Germinal center (tissue), 1 donor: ENCODE data around the gene NDUFS8.

Experiments
- DNase-seq: peaks from one replicate; pipeline ENCODE4 v3.0.0; 2012; ENCODE audit warnings: mixed read lengths, low spot score

NDUFS8 gene

GRCh38 chr11:68036717-68037239 is 6.3 kb downstream of the NDUFS8 start:
- DNase-seq: no peak

DNA sequence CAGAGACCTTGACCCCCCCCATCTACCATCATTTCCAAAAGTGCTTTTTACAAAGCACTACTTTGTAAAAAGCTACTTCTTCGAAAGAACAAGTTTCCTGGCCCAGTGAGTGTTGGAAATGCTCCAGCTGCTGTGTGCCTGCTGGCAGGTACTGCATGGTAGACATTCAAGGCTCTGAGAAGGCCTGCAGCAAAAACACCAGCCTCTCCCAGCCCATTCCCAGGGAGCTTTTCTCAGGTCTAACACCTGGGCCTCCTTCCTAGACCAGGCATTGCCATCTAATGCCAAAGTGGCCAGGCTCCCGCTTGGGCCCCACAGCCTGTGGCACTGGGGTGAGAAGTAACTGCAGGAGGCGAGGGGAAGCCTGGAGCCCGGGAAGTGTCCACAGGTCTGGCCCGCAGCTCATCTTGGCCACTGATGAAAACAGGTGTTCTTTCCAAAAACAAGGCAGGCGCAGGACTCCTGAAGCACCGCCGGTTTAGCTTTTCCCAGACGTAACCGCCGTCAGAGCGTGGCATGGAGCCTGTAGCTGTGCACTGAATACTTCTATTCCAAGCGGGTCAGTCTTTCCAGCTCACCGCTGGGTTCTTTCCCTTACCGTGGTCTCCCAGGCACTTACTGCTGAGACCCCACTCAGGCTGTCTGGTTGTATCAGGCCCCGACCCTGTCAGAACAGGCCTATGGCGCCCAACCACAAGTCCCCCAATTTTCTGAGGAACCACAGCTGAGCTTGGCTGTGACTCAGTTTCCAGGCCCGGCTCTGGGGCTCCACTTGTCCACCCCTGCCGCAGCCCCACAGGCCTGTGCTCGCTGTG is 7.1 kb downstream of the NDUFS8 start:
- DNase-seq: no peak

- DNase-seq: no peak
Measured at GRCh38 chr11:68038226-68038717, 7.8 kb downstream of the NDUFS8 start.

DNA sequence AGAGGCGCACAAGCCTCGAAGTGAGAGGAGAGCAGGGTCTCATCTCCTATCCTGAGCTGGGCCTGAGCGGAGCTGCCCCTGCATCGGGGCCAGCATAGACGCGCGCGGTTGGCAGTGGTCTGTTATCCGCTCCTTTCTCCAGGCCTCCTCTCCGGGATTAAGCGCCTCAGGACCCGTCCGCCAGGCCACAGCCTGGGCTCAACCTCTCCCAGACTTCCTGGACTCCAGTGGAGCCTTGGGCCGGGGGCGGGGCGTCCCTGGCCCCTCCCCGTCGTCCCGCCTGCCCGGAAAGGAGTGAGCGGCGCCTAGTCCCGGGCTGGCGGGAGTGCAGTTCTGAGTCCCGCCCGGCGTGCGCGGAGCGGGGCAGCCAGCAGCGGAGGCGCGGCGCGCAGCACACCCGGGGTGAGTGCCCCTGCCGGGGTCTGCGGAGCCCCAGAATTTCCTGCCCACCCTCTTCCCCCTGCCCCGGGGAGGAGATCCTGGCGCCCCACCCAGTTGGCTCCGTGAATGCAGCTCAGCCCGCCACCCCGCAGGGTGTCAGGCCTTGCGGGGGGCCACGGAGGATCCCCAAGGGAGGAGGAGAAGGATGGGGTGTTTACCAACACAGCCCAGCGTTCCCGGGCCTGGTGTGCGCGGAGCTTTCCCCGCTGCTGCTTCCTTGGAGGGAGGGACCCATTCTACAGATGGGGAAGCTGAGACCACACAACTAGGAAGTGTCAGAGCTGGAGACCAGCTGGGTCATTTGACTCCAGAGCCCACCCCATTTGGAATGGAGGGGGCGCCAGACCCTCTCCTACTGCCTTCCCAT is 8.4 kb downstream of the NDUFS8 start, which contains the start of gene TCIRG1:
TCIRG1 (plus strand) TSS at position 308 of the 808 bp plus-strand sequence. CDS start 2,247 bp downstream, outside the sequence.
- peak; percentile 85 for DNase-seq

GRCh38 chr11:68039526-68040086 is 9.1 kb downstream of the NDUFS8 start:
- DNase-seq: peak; percentile 57

GRCh38 chr11:68040101-68040956 is 9.8 kb downstream of the NDUFS8 start:
- peak; percentile 86 for DNase-seq

DNA sequence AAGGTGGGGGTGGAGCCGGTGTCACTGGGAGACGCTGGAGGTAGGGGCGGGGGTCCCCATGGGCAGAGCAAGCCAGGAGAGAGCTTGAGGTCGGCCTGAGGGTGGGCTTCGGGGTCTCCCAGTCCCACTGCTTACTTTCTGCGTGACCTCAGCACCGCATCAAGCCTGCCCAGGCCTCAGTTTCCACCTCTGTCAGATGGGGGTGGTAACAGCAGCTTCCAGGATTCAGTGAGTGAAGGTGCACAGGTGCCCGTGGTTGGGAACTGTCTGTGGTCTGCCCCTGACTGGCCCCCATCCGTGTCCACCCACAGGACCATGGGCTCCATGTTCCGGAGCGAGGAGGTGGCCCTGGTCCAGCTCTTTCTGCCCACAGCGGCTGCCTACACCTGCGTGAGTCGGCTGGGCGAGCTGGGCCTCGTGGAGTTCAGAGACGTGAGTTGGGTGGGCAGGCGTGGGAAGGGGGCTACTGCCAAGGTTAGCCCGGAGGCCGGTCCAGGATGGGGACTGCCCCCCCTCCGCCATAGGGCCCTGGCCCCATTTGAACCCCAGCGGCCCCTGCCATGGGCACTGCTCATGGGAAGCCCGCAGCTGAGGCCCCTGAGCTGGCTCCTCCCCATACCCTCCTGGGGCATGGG is 10.6 kb downstream of the NDUFS8 start:
- DNase-seq: no peak

GRCh38 chr11:68041617-68042218 is 11.2 kb downstream of the NDUFS8 start:
- DNase-seq: no peak

GRCh38 chr11:68042219-68043028 is 11.9 kb downstream of the NDUFS8 start:
- DNase-seq: no peak

DNA sequence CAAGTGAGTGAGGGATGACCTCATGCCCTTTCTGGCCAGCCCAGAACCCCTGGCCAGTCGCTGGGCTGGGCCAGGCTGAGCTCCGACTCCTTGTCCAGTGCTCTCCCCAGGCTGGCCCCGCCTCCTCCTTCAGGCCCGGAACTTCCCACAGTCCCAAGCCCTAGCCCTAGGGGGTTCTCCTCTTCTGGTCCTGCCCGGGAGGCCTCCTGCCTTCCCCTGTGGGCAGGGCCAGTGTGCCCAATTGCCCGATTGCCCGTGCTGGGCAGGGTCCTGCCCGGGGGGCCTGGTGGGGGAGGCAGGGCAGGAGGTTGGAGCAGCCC is 12.5 kb downstream of the NDUFS8 start:
- no peak for DNase-seq

DNA sequence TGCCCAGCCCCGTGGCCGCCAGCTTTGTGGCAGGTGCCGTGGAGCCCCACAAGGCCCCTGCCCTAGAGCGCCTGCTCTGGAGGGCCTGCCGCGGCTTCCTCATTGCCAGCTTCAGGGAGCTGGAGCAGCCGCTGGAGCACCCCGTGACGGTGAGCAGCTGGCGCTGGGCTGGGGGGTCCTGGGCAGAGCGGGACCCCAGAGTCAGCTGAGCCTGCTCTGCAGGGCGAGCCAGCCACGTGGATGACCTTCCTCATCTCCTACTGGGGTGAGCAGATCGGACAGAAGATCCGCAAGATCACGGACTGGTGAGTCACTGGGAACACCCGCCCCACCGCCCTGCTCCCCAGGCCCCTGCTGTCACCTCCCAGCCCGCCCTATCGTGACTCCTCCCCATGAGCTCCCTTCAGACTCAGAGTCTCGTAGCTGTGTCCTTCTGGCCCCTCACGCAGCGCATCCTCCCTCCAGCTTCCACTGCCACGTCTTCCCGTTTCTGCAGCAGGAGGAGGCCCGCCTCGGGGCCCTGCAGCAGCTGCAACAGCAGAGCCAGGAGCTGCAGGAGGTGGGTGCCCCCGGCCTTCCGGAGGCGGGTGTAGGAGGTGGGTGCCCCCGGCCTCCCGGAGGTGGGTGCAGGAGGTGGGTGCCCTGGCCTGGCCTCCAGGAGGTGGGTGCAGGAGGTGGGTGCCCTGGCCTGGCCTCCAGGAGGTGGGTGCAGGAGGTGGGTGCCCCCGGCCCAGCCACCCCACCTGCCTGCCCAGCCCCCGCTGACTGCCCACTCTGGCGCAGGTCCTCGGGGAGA is 13.1 kb downstream of the NDUFS8 start:
- no peak for DNase-seq

DNA sequence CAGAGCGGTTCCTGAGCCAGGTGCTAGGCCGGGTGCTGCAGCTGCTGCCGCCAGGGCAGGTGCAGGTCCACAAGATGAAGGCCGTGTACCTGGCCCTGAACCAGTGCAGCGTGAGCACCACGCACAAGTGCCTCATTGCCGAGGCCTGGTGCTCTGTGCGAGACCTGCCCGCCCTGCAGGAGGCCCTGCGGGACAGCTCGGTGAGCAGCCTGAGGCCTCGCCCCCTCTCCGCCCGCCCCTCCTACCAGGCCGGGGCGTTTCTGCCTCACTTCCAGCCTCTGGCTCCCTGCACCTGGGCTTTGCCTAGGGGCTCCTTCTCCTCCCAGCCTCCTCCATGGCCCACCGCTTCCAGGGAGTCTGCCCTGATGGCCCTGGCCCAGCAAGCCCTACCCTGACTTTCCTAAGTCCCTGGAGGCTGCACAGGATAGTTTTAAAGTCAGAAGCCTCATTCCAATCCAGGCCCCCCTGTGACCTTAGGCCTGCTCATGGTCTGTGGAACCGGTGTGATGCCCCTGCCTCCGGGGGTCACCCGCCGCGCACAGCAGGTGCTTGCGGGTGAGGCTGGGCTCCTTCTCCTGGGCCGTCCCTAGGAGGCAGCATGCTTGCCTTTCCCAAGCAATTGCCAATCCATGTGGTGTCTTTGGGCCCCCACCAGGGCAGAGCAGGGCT is 13.8 kb downstream of the NDUFS8 start:
- DNase-seq: no peak

DNA sequence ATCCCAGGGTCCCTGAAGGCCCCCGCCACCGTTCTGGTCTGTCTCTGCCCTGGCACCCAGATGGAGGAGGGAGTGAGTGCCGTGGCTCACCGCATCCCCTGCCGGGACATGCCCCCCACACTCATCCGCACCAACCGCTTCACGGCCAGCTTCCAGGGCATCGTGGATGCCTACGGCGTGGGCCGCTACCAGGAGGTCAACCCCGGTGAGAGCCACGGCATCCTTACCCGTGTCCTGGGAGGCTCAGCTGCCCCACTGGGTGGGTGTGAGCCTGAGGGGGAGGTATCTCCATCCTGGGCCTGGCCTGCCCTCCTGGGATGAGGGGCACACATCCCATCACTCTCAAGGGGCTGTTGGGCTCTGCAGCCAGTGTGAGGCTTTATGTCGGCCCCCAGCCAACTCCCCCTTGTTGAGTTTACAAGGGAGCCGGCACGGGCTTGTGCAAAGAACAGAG is 14.4 kb downstream of the NDUFS8 start:
- DNase-seq: no peak

- no peak for DNase-seq
Measured at GRCh38 chr11:68047437-68048290, 17.2 kb downstream of the NDUFS8 start.

- DNase-seq: no peak
Measured at GRCh38 chr11:68048681-68049508, 18.4 kb downstream of the NDUFS8 start.
